Measurements from ENCODE around the gene KCNH2.

GRCh38 chr7:150935149-150935548 is 43.0 kb downstream of the KCNH2 start:
- TF ChIP-seq, protein P1, sequence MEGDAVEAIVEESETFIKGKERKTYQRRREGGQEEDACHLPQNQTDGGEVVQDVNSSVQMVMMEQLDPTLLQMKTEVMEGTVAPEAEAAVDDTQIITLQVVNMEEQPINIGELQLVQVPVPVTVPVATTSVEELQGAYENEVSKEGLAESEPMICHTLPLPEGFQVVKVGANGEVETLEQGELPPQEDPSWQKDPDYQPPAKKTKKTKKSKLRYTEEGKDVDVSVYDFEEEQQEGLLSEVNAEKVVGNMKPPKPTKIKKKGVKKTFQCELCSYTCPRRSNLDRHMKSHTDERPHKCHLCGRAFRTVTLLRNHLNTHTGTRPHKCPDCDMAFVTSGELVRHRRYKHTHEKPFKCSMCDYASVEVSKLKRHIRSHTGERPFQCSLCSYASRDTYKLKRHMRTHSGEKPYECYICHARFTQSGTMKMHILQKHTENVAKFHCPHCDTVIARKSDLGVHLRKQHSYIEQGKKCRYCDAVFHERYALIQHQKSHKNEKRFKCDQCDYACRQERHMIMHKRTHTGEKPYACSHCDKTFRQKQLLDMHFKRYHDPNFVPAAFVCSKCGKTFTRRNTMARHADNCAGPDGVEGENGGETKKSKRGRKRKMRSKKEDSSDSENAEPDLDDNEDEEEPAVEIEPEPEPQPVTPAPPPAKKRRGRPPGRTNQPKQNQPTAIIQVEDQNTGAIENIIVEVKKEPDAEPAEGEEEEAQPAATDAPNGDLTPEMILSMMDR (IDR thresholded peaks at IDR 0.05; ENCODE audit: low read depth, low read length), result no peak
- TF ChIP-seq POLR2A (IDR thresholded peaks at IDR 0.05; ENCODE audit: extremely low read depth, insufficient read length), result no peak
